Suprapubic skin (tissue), 4 donors: Measurements from ENCODE around the gene RPL10. TPM values are rescaled to one million over a fixed set of nuclear protein-coding genes. Genes with fewer than 3 reads are reported as not detected.

Experiments
- DNase-seq, 2 donors: peaks; one replicate each; pipeline ENCODE4 v3.0.0-alpha.2; 2019; ENCODE audit warnings: low spot score in 2 of 2
- H3K27ac ChIP-seq: fragments of 200-600 bp; sonication (generic); one replicate; pipeline ENCODE4 v1.5.1; 2019
- H3K27me3 ChIP-seq: fragments of 200-600 bp; sonication (generic); one replicate; pipeline ENCODE4 v1.5.1; 2019
- H3K36me3 ChIP-seq: fragments of 200-600 bp; sonication (generic); one replicate; pipeline ENCODE4 v1.5.1; 2019
- H3K4me1 ChIP-seq: fragments of 200-600 bp; sonication (generic); one replicate; pipeline ENCODE4 v1.5.1; 2019
- H3K4me3 ChIP-seq: fragments of 200-600 bp; sonication (generic); one replicate; pipeline ENCODE4 v1.5.1; 2019; ENCODE audit warnings: mild to moderate bottlenecking
- H3K9me3 ChIP-seq: fragments of 200-600 bp; sonication (generic); one replicate; pipeline ENCODE4 v1.5.1; 2019
- CTCF ChIP-seq, 2 donors: fragments of 200-600 bp in 1 of 2; fragments of 450-650 bp in 1 of 2; sonication (generic) in 1 of 2; IDR thresholded peaks; one replicate each; pipeline ENCODE4 v1.5.1; 2016 to 2019; ENCODE audit warnings: antibody characterized with exemption in 2 of 2, mild to moderate bottlenecking in 1 of 2, moderate library complexity in 1 of 2
- EP300 ChIP-seq: sonication (generic); formaldehyde crosslinking; IDR thresholded peaks from one replicate; pipeline ENCODE4 v1.6.1; 2017; ENCODE audit warnings: antibody characterized with exemption
- POLR2A ChIP-seq, 2 donors: fragments of 450-650 bp; IDR thresholded peaks; one replicate each; pipeline ENCODE4 v1.6.1; 2017; ENCODE audit warnings: antibody characterized with exemption in 2 of 2, mild to moderate bottlenecking in 2 of 2, moderate library complexity in 2 of 2
- POLR2AphosphoS5 ChIP-seq, 3 donors: sonication (generic); formaldehyde crosslinking; IDR thresholded peaks; one replicate each; pipeline ENCODE4 v1.6.1; 2017; ENCODE audit warnings: antibody characterized with exemption in 3 of 3
- WGBS: methylation state at CpG from one replicate; pipeline ENCODE4 v1.1.5; 2018; 5-methylcytosine and 5-hydroxymethylcytosine counted together
- total RNA-seq, 4 donors: library from RNA; depleted of rRNA; stranded (reverse); fragments of >200 nt; gene quantifications; one replicate each; pipeline ENCODE4 v1.1.0, GENCODE V29; 2016

The RPL10 gene
- total RNA-seq, 4 donors from 2014 or later, result 3,684 to 7,390 (median 6,600) TPM

- no peak overlapping the region for H3K27ac ChIP-seq
- no peaks in the 10 kb centered on the region for H3K27me3 ChIP-seq
Measured at GRCh38 chrX:154429711-154430110, 31.5 kb downstream of the RPL10 start.

GRCh38 chrX:154430479-154430878 is 32.3 kb downstream of the RPL10 start:
- H3K9me3 ChIP-seq, result no peaks in the 10 kb centered on the region
- DNase-seq, result no peak
- H3K27ac ChIP-seq, result no peak overlapping the region
- H3K27me3 ChIP-seq, result no peaks in the 10 kb centered on the region
- peaks cover 20% of the 10 kb centered on the region for H3K4me1 ChIP-seq
- TF ChIP-seq EP300, result no peak
- TF ChIP-seq CTCF (IDR thresholded peaks at IDR 0.05), result no peak
- no peak for TF ChIP-seq POLR2AphosphoS5 (IDR thresholded peaks at IDR 0.05)
- no peak for TF ChIP-seq POLR2A (IDR thresholded peaks at IDR 0.05)
- peaks cover 34% of the 10 kb centered on the region for H3K36me3 ChIP-seq
- no peak overlapping the region for H3K4me3 ChIP-seq
- 77% methylated on average over 6 of the region's 6 CpGs for WGBS

More at GRCh38 chrX:154429711-154430110, 31.5 kb downstream of the RPL10 start:
- peaks cover 26% of the 10 kb centered on the region for H3K36me3 ChIP-seq
- WGBS, result 88% methylated on average over 2 of the region's 2 CpGs
- peak overlapping the region; percentile 69 for H3K4me3 ChIP-seq
- no peak for TF ChIP-seq POLR2AphosphoS5 (IDR thresholded peaks at IDR 0.05)
- TF ChIP-seq CTCF (IDR thresholded peaks at IDR 0.05), result no peak
- TF ChIP-seq POLR2A (IDR thresholded peaks at IDR 0.05), result no peak
- no peak for TF ChIP-seq EP300
- H3K4me1 ChIP-seq, result peaks cover 20% of the 10 kb centered on the region
- no peak for DNase-seq
- no peaks in the 10 kb centered on the region for H3K9me3 ChIP-seq

- WGBS, result 65% methylated on average over 7 of the region's 7 CpGs
- H3K36me3 ChIP-seq, result peaks cover 35% of the 10 kb centered on the region
- peak in 1 of 2 donors; percentile 61 for DNase-seq
- no peaks in the 10 kb centered on the region for H3K9me3 ChIP-seq
- TF ChIP-seq EP300, result no peak
- no peak for TF ChIP-seq POLR2AphosphoS5 (IDR thresholded peaks at IDR 0.05)
- H3K27me3 ChIP-seq, result no peaks in the 10 kb centered on the region
- H3K4me1 ChIP-seq, result peaks cover 20% of the 10 kb centered on the region
- H3K27ac ChIP-seq, result no peak overlapping the region
- H3K4me3 ChIP-seq, result no peak overlapping the region
Measured at GRCh38 chrX:154430916-154431315, 32.7 kb downstream of the RPL10 start.

- H3K27me3 ChIP-seq, result no peaks in the 10 kb centered on the region
- H3K4me1 ChIP-seq, result peaks cover 20% of the 10 kb centered on the region
- 65% methylated on average over 5 of the region's 5 CpGs for WGBS
- peaks cover 35% of the 10 kb centered on the region for H3K36me3 ChIP-seq
- no peak for DNase-seq
- H3K9me3 ChIP-seq, result no peaks in the 10 kb centered on the region
- H3K27ac ChIP-seq, result no peak overlapping the region
- H3K4me3 ChIP-seq, result no peak overlapping the region
- TF ChIP-seq POLR2A (IDR thresholded peaks at IDR 0.05), result no peak
- no peak for TF ChIP-seq CTCF (IDR thresholded peaks at IDR 0.05)
- TF ChIP-seq EP300, result no peak
- TF ChIP-seq POLR2AphosphoS5 (IDR thresholded peaks at IDR 0.05), result no peak
Measured at GRCh38 chrX:154431341-154431740, 33.2 kb downstream of the RPL10 start.

- DNase-seq, result no peak
- H3K9me3 ChIP-seq, result no peaks in the 10 kb centered on the region
- H3K36me3 ChIP-seq, result peaks cover 35% of the 10 kb centered on the region
- H3K4me3 ChIP-seq, result no peak overlapping the region
- peaks cover 20% of the 10 kb centered on the region for H3K4me1 ChIP-seq
- TF ChIP-seq POLR2A (IDR thresholded peaks at IDR 0.05) (no peak), POLR2AphosphoS5 (IDR thresholded peaks at IDR 0.05) (no peak), EP300 (no peak), CTCF (IDR thresholded peaks at IDR 0.05) (no peak)
- H3K27ac ChIP-seq, result no peak overlapping the region
- WGBS, result 85% methylated on average over 4 of the region's 8 CpGs
- no peaks in the 10 kb centered on the region for H3K27me3 ChIP-seq
Measured at GRCh38 chrX:154432210-154432609, 34.0 kb downstream of the RPL10 start.

GRCh38 chrX:154433605-154434004 is 35.4 kb downstream of the RPL10 start:
- no peak for TF ChIP-seq CTCF (IDR thresholded peaks at IDR 0.05)
- Histone ChIP-seq H3K27ac (no peak overlapping the region), H3K4me3 (no peak overlapping the region), H3K9me3 (no peaks in the 10 kb centered on the region), H3K4me1 (peaks cover 27% of the 10 kb centered on the region), H3K27me3 (no peaks in the 10 kb centered on the region), H3K36me3 (peaks cover 35% of the 10 kb centered on the region)
- DNase-seq, result no peak
- 91% methylated on average over 6 of the region's 7 CpGs for WGBS
